HepG2 (cell line): ENCODE data around the gene ZBTB17. TPM values are rescaled to one million over a fixed set of nuclear protein-coding genes. Genes with fewer than 3 reads are reported as not detected.

Experiments
- ATAC-seq: fragments of 200-7000 bp; cut with Tn5 transposase; 3 replicates; pipeline ENCODE4 v1.9.1; 2020; ENCODE audit warnings: mild to moderate bottlenecking, moderate library complexity
- BruUV-seq: library from RNA; stranded (reverse); fragments of 400-500 nt; replicated peaks from 2 replicates; lab custom pipeline; 2021; lab: Mats Ljungman, UMichigan
- CTCF ChIA-PET: fragments of 300-600 bp; formaldehyde crosslinking; extraction: SDS; loops from one replicate; lab custom pipeline; 2021; ENCODE audit warnings: low total read pairs, inconsistent platforms, low intra/inter-chr PET ratio; lab: Yijun Ruan, JAX
- POLR2A ChIA-PET: fragments of 350-600 bp; sonication (Branson Sonifier 250); formaldehyde crosslinking; loops from one replicate; lab custom pipeline; 2020; ENCODE audit warnings: antibody characterized with exemption, inconsistent platforms; lab: Yijun Ruan, JAX
- DNase-seq: peaks from one replicate; pipeline ENCODE4 v3.0.0-alpha.2; 2015; ENCODE audit warnings: low spot score
- FAIRE-seq: peaks from 3 replicates; lab custom pipeline; 2011; peaks lifted over from hg19 to GRCh38; lab: Jason Lieb, UNC
- H2AFZ ChIP-seq: one replicate; pipeline ENCODE4 v1.6.1; 2011; ENCODE audit warnings: low read length, inconsistent platforms
- H3K27ac ChIP-seq: fragments of 300-600 bp; 3 replicates; pipeline ENCODE4 v1.8.0; 2011; ENCODE audit warnings: mixed run types, mild to moderate bottlenecking, mixed read lengths, low read length, inconsistent platforms; ENCODE audit not compliant: insufficient read depth; ENCODE audit errors: extremely low read length
- H3K27me3 ChIP-seq, 2 experiments: fragments of 200-600 bp in 1 of 2; 2 replicates in 1 of 2; 3 replicates in 1 of 2; pipeline versions ENCODE4 v1.6.0 to v1.8.0; 2011; ENCODE audit warnings: low read length in 2 of 2, mild to moderate bottlenecking in 2 of 2, moderate library complexity in 2 of 2, inconsistent platforms in 1 of 2; ENCODE audit not compliant: insufficient read depth in 2 of 2, control insufficient read depth in 1 of 2
- H3K36me3 ChIP-seq, 2 experiments: fragments of 200-600 bp in 1 of 2; replicated peaks in 1 of 2; 2 replicates in 1 of 2; 3 replicates in 1 of 2; pipeline versions ENCODE4 v1.5.1 to v1.8.0; 2011; ENCODE audit warnings: low read length in 2 of 2, inconsistent platforms in 1 of 2; ENCODE audit not compliant: insufficient read depth in 2 of 2, control insufficient read depth in 1 of 2
- H3K4me1 ChIP-seq: 2 replicates; pipeline ENCODE4 v1.5.1; 2012; ENCODE audit warnings: low read length, inconsistent platforms; ENCODE audit not compliant: insufficient read depth
- H3K4me2 ChIP-seq: 2 replicates; pipeline ENCODE4 v1.6.0; 2011; ENCODE audit warnings: low read depth, low read length, inconsistent platforms
- H3K4me3 ChIP-seq, 3 experiments: fragments of 200-600 bp in 1 of 3; sonication (generic), shearing (Covaris generic) in 1 of 3; replicated peaks in 1 of 3; 2 replicates each; pipeline ENCODE4 v1.5.1; 2011 to 2016; ENCODE audit warnings: low read length in 3 of 3, inconsistent platforms in 2 of 3, low read depth in 2 of 3, mild to moderate bottlenecking in 2 of 3, control low read depth in 1 of 3, mixed read lengths in 1 of 3; ENCODE audit not compliant: insufficient read depth in 1 of 3
- H3K79me2 ChIP-seq: one replicate; pipeline ENCODE4 v1.6.1; 2011; ENCODE audit warnings: low read length, inconsistent platforms; ENCODE audit not compliant: insufficient read depth
- H3K9ac ChIP-seq: 2 replicates; pipeline ENCODE4 v1.6.0; 2011; ENCODE audit warnings: mild to moderate bottlenecking, low read depth, low read length, inconsistent platforms; ENCODE audit not compliant: insufficient read depth
- H3K9me3 ChIP-seq: 2 replicates; pipeline ENCODE4 v1.5.1; 2012; ENCODE audit warnings: mild to moderate bottlenecking, low read length
- H4K20me1 ChIP-seq: 2 replicates; pipeline ENCODE4 v1.6.0; 2011; ENCODE audit warnings: inconsistent platforms, mild to moderate bottlenecking, low read length, moderate library complexity; ENCODE audit not compliant: insufficient read depth
- CERS6 ChIP-seq: sonication (generic); formaldehyde crosslinking; IDR thresholded peaks from 2 replicates; pipeline ENCODE4 v1.5.0; 2020; ENCODE audit warnings: missing genetic modification reagents
- MXD1 ChIP-seq: sonication (generic); formaldehyde crosslinking; IDR thresholded peaks from 2 replicates; pipeline ENCODE4 v1.4.0; 2020; ENCODE audit warnings: mild to moderate bottlenecking, missing genetic modification reagents
- ZFP36L1 ChIP-seq: sonication (generic); formaldehyde crosslinking; IDR thresholded peaks from 2 replicates; pipeline ENCODE4 v1.8.0; 2022; ENCODE audit warnings: mild to moderate bottlenecking, missing genetic modification reagents, moderate library complexity
- ZFP41 ChIP-seq: sonication (generic); formaldehyde crosslinking; IDR thresholded peaks from 2 replicates; pipeline ENCODE4 v1.4.0; 2020; ENCODE audit warnings: mild to moderate bottlenecking, missing genetic modification reagents, borderline replicate concordance
- ZNF160 ChIP-seq: sonication (generic); formaldehyde crosslinking; IDR thresholded peaks from 2 replicates; pipeline ENCODE4 v1.8.0; 2022; ENCODE audit warnings: mild to moderate bottlenecking, inconsistent platforms, missing genetic modification reagents
- ZNF430 ChIP-seq: sonication (generic); formaldehyde crosslinking; IDR thresholded peaks from 2 replicates; pipeline ENCODE4 v1.9.0; 2021; ENCODE audit warnings: mild to moderate bottlenecking, missing genetic modification reagents
- ZNF501 ChIP-seq: sonication (generic); formaldehyde crosslinking; IDR thresholded peaks from 2 replicates; pipeline ENCODE4 v1.5.1; 2020; ENCODE audit warnings: mild to moderate bottlenecking, moderate library complexity, missing genetic modification reagents
- ZNF546 ChIP-seq: sonication (generic); formaldehyde crosslinking; conservative IDR thresholded peaks from 2 replicates; pipeline ENCODE4 v1.8.1; 2023; ENCODE audit warnings: mild to moderate bottlenecking, missing genetic modification reagents
- ZNF605 ChIP-seq: sonication (generic); formaldehyde crosslinking; IDR thresholded peaks from 2 replicates; pipeline ENCODE4 v1.8.0; 2022; ENCODE audit warnings: mild to moderate bottlenecking, missing genetic modification reagents
- WGBS: methylation state at CpG from one replicate; pipeline ENCODE4 v1.1.6; 2017; ENCODE audit warnings: low lambda C conversion rate; 5-methylcytosine and 5-hydroxymethylcytosine counted together
- in situ Hi-C: cut with HindIII; loops from 2 replicates; pipeline ENCODE4 v1.10.0; 2017; ENCODE audit warnings: low pct_unique_long_range_greater_than_20kb; ENCODE audit not compliant: extremely low pct_ligation_motif_present
- intact Hi-C: fragments of 100-400 bp; cut with micrococcal nuclease; formaldehyde crosslinking; loops from one replicate; pipeline ENCODE4 v1.10.0; 2022; ENCODE audit not compliant: unreplicated experiment
- polyA plus RNA-seq, 8 experiments: library from polyadenylated mRNA; depleted of rRNA in 3 of 8; stranded (reverse) in 7 of 8; unstranded in 1 of 8; fragments of >200 nt; fragmentation: Illumina TruSeq in 4 of 8; extraction: Trizol in 4 of 8; gene quantifications; 2 replicates each; pipeline versions ENCODE4 v1.2.1 to v1.2.3, GENCODE V29; 2011 to 2016; ENCODE audit warnings: low read depth in 4 of 8, missing spikeins in 1 of 8, mixed read lengths in 1 of 8; ENCODE audit not compliant: insufficient read depth in 1 of 8
- total RNA-seq, 5 experiments: library from RNA; depleted of rRNA; stranded (reverse); fragments of >200 nt; fragmentation: Illumina TruSeq; extraction: Trizol; gene quantifications; 2 replicates each; pipeline ENCODE4 v1.2.3, GENCODE V29; 2016; ENCODE audit warnings: low read depth in 1 of 5
- TF ChIP-seq, protein P1 (sequence below): IDR thresholded peaks from 2 replicates; pipeline ENCODE4 v1.6.1; 2016

ZBTB17 gene
- total and polyA plus RNA-seq, 2 of the 13 experiments (the other 11 are each of a cell fraction or from before 2014, with no cell fraction given): 16.7 to 17.0 TPM

DNA sequence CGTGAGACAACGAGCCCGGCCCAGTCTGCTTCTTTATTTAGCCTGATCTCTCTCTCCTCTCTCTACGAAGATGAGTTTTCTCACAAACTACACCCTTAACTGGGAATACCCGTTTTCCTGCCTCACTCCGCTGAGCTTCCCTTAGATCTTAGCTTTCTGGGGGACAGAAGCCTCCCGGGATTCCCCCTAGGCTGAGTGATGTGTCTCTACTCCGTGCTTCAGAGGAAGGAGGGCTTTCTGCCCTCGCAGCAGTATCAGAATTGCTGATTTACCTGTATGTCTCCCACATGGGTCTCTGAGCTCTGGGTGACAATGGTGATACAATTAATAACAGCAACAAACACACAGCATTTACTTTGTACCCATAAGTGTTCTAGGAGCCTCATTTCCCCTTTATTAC lies 1.0 kb downstream of the ZBTB17 start:
- Histone ChIP-seq H3K9ac (peak overlapping the region; percentile 72), H3K4me3 (peak overlapping the region; percentile 87 to 97 (median 94)), H4K20me1 (no peaks in the 10 kb centered on the region), H3K36me3 (peaks cover 2 to 12% of the 10 kb centered on the region in 2 experiments; a peak in 4 of 5 replicates), H3K27ac (peak overlapping the region; percentile 46), H2AFZ (no peak overlapping the region), H3K79me2 (peaks cover 16% of the 10 kb centered on the region), H3K27me3 (no peaks in the 10 kb centered on the region), H3K4me2 (peak overlapping the region; percentile 92), H3K4me1 (peaks cover 38% of the 10 kb centered on the region), H3K9me3 (no peaks in the 10 kb centered on the region)
- ATAC-seq: no peak
- no peak for FAIRE-seq
- ChIA-PET POLR2A (interaction anchor here (2.0 to 2.1 kb wide), 2 partner anchors 30 to 128 kb away, joined by 6 to 10 read pairs; partner anchors contain the start of genes SPEN and SRARP), CTCF (no interaction called here)
- WGBS: 67% methylated on average over 9 of the region's 9 CpGs
- TF ChIP-seq ZNF430 (CRISPR knock-in tag) (0 out of 2 replicates have a peak, but pooled peaks have one; percentile 30), ZNF501 (CRISPR knock-in tag) (0 out of 2 replicates have a peak, but pooled peaks have one; percentile 4), ZFP36L1 (CRISPR knock-in tag) (no peak), ZNF546 (CRISPR knock-in tag) (no peak), ZNF605 (CRISPR knock-in tag) (0 out of 2 replicates have a peak, but pooled peaks have one; percentile 17), ZNF160 (CRISPR knock-in tag) (no peak)
- DNase-seq: no peak
- intact Hi-C loops (no loop called here), in situ Hi-C loops (no loop called here)
- BruUV-seq: TSS peak; percentile 69

GRCh38 chr1:15973772-15974171 lies 2.1 kb downstream of the ZBTB17 start:
- intact Hi-C loops (no loop called here), in situ Hi-C loops (no loop called here)
- Histone ChIP-seq H3K4me1 (peaks cover 28% of the 10 kb centered on the region), H3K36me3 (peaks cover 5 to 19% of the 10 kb centered on the region in 2 experiments; a peak in 4 of 5 replicates), H3K9ac (no peak overlapping the region), H4K20me1 (no peaks in the 10 kb centered on the region), H3K4me2 (no peak overlapping the region), H2AFZ (no peak overlapping the region), H3K27me3 (no peaks in the 10 kb centered on the region), H3K9me3 (no peaks in the 10 kb centered on the region), H3K4me3 (no peak overlapping the region), H3K79me2 (peaks cover 16% of the 10 kb centered on the region), H3K27ac (no peak overlapping the region)
- ChIA-PET POLR2A (no interaction called here), CTCF (no interaction called here)
- DNase-seq: no peak
- TF ChIP-seq ZFP41 (CRISPR knock-in tag): no peak
- TF ChIP-seq, protein P1, sequence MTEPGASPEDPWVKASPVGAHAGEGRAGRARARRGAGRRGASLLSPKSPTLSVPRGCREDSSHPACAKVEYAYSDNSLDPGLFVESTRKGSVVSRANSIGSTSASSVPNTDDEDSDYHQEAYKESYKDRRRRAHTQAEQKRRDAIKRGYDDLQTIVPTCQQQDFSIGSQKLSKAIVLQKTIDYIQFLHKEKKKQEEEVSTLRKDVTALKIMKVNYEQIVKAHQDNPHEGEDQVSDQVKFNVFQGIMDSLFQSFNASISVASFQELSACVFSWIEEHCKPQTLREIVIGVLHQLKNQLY (CRISPR knock-in tag): no peak
- no peak for TF ChIP-seq MXD1
- TF ChIP-seq CERS6 (CRISPR knock-in tag): no peak
- 96% methylated on average over 4 of the region's 4 CpGs for WGBS
- no peak for FAIRE-seq
- no TSS peak for BruUV-seq
- ATAC-seq: no peak
